Activated T-cell treated with anti-CD3 and anti-CD28 coated beads for 4 hours (primary cell): ENCODE measurements around the gene NFIA.
"Not testable (repeated sequence)": the region's sequence is repeated elsewhere in the genome, so short reads cannot be mapped to it uniquely, and the experiment has no call there.

Source experiments
- DNase-seq: peaks from one replicate; pipeline ENCODE4 v3.0.0-alpha.2; 2020

The NFIA gene

DNA sequence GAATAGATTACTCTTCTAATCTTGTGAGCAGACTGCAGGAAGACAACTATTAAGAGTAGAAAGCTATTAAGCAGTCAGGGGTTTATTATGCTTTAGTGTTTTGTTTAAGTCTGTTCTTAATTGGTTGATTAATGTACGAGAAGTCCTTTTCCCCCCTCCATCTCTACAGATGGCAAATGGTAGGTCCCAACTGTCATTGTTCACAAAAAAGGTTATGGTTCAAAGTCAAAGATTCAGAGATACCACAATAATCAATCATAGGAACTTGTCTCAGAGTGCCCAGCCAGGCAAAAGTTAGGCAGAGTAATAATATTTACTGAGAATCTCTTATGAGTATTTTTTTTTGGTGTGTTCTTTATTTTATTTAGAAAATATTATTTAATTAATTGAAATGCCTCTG is 26.8 kb downstream of the NFIA start:
- no peak for DNase-seq

DNA sequence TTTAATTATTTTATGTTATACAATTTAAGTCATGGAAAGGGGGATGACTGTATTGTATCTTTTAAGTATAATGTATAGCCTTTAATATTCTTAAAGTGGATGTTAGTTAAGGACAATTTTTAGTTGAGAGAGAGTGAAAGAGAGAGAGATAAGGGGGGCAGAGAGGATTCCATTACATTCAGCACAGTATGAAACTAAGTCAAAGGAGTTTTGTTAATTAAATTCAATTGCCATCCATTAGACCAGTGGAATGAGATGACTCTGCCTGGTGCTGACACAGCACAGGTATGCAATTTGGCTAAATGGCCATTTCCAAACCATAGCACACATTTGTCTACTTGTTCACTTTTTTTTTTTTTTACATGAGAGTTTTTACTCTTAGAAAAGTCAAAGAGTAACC is 27.5 kb downstream of the NFIA start:
- DNase-seq = no peak

DNA sequence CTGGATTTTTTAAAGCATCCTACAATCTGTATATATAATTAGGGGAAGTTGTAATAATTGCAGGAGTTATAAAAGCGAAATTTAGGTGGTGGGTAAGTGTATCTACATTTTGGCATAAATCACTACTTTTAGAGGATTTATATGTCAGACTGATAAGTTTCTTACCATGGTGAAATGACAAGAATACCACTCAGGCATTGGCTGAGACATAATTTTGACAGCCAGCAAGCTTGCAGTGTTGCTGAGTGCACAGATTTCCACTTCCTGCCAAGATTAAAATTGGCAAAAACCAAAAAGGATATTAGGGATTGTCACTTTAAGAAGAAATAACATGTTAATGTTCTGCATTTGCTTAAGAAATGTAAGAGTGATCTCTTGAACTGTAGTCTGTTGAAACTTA is 28.2 kb downstream of the NFIA start:
- DNase-seq = no peak

DNA sequence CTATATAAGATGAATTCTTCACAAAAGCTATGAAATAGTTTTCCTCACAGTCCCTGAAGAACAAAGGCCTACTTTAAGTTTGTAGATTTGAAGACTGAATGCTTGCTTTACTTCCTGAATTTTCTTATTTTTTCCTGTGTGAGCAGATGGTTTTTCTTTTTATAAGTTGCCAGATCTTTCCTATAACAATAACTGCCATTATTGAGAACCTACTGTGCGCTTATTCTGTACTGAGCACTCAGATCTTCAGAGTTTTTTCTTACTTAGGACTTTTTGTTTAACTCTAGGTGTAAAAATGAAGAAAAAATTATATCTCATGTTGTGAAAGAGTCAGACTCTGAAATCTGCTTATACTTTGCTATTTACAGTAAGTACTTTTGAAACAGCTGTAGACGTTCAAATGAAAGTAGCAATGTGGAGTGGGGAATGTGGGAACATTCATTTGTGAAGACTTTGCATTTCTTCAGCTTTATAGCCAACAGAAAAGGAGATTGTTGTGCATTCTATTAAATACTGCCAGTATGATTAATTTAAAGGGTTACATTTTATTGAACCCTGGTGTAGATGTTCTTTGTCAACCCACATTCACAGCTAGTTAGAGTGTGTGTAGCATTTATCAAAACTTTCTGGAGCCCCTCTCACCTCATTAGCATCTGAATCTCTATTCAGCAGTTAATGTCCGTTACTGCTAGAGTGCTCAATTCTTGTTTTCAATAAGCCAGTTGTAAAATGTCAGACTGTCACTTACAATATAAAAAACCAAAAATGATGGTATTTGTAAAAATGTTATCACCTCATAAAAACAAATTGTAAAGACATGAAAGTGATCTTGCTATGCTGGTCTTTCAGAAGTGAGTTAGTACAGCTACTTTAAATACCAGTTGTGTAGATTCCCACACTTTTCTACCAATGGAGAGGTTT is 29.0 kb downstream of the NFIA start:
- DNase-seq = no peak

DNA sequence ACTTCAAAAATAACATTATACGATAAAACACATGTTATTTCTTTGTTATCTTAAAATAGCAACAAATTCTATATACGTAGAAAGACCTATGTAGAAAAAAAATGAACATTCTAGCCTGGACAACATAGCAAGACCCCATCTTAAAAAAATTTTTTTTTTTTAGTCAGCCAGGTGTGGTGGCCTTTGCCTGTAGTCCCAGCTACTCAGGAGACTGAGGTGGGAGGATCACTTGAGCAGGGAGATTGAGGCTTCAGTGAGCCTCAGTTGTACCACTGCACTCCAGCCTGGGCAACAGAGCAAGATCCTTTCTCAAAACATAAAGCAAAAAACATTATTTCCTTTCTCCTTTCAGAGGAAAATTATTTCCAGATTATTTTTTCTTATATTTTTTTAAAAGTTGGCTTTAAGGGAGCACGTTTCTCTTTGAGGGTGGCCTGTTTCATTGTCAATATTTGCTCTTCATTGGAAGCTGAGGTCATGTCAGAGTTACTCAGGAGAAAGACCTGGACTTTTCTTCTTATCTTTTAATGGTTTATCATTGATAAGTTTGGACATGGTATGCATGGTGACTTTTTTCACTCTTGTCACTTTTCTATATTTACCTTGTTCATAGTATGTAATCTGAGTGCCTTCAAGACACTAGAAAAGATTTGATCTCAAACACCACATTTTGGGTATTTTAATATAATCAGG is 32.0 kb downstream of the NFIA start:
- no peak for DNase-seq

DNA sequence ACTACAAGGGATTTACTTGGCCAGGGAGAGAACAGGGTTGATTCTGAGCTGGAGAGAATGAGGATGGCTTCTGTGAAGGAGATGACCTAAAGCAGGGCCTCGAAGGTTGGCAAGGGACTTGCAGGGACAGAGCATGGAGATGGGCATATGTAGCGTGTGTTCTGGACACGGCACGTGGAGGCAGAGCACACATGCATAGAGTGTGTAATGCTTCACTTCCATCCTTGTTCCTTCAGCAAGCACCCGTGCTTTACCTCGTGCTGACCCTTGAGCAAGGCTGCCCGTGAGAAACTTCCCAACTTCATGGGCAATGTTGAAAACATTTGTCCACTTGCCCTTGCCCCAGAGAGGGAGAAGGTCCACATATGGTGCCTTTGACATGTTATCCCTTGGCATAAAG is 33.1 kb downstream of the NFIA start:
- DNase-seq = no peak

DNA sequence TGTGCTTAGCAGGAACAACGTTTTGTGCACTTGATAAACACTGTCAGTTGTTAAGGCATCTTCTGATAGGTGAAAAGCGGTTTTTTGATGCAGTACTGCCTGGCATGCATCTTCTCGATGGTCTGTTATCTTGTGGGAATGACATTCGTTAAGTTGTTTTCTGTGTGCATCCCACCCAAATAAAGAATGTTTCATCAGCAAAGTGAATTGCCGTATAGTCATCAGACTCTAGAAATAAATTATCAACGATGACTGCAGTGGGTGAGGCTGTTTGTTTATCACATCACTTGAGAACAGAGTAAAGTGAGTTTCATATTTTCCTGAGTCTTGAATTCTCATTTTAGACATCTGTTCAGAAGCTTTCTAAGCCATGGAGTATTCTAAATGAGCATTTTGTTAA is 34.1 kb downstream of the NFIA start:
- DNase-seq = no peak

DNA sequence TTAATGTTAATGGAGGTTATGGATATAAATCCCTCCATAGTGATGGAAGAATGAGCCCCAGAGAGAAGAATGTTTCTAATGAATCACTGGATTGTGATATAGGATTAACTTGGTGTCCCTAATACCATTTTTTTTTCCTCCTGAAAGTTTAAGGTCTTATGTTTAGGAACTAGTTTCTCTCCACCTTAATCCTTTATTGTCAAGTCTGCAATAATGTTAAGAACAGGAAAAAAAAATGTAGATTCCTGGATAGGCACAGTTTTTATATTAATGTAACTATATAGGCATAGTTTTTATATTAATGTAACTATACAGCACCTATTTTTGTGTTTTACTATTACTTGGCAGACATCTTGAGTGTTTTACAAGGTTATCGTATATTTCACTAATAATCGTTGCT is 34.9 kb downstream of the NFIA start:
- DNase-seq = no peak

DNA sequence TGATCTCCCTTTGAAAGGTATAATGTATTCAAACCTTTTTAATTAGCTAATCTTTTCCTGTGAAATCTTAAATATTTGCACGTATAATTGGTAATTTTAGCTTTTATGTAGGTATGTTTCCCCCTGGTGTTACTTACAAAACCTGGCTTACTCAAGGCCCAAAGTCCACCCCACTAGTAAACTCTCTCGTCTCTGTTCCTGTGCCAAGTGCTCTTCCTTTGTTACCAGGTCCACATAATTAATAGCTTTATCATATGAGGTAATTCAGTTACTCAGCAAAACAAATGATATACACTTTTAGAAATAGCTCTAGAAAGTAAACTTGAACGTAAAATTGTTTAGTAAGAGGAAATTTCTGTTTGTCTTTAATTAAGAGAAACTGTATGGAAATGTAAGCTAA is 36.7 kb downstream of the NFIA start:
- DNase-seq = no peak

DNA sequence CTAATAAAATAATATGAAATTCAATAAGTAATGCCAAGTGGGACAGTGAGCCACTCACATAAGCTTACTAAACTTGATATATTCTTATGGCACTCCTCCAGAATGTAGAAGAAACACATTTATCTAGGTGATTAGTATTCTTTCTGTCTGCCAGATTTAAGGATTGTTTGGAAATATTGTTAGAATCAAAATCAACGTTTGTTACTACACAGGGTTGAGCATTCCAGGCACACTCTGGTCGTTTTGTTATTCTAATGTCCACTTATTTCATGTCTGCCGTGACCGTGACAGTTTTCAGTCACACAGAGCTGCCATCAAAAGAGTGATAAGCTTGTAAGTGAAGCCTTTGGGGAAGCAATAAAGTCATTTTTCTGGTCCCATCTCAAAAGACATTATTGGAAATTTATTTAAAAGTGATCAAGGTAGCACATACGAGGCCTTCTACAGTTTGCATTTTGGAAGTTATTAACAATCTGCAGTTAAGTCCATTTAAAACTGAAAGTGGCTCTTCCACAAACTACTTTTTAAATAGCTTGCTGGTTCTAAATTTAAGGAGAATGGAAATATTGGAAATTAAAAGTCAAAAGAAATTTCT is 38.0 kb downstream of the NFIA start:
- no peak for DNase-seq

DNA sequence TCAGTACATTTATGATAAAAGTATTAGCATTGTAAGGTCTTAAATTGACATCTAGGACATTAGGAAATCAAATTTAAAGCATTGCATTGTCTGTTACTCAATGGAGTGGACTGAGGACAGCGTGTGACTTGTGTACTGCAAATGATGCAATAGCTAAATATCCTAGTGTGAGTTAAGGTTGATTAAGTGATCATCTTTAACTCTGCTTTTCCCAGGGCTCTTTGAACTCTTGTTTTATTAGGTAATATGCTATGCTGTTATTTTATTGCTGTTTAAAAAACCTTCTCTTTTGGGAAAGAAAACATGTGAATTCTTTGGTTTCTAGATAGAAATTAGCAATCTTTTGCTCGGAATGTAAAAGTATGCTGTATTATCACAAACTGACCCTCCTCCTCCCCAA is 38.6 kb downstream of the NFIA start:
- no peak for DNase-seq

DNA sequence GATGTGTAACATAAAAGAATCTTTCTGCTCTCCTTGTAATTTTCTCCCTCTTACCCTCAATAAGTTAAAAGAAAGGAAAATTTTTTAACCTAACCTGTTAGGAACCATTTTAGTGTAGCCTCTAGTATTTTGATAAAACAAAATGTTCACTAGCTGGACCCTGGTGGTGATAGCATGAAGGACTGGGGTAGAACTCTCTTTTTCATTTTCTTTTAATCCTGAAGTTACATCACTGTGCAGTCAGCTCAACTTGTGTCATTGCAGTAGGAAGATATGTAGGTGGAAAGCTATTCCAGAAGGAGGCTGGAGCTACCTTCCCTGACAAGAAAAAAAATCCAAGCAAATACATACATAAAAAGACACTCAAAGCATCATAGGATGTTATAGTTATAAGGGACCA is 39.3 kb downstream of the NFIA start:
- DNase-seq = no peak

DNA sequence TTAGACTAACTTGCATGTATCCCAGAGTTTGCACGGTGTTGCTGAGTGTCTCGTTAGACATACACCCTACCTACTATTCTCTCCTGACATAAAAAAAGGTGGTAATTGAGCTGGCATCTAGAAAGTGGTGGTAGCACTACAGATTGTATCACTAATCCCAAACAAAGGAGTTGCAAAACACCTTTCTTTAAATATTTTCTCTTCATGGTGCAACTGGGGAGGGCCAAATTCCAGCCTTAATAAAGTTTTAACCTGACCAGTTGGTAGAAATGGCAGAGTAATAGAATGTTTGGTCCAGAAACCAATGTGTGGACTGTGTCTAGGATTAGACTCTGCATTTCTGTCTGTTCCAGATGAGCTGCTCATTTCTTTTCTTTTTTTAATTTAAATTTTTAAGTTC is 40.0 kb downstream of the NFIA start:
- DNase-seq = no peak

DNA sequence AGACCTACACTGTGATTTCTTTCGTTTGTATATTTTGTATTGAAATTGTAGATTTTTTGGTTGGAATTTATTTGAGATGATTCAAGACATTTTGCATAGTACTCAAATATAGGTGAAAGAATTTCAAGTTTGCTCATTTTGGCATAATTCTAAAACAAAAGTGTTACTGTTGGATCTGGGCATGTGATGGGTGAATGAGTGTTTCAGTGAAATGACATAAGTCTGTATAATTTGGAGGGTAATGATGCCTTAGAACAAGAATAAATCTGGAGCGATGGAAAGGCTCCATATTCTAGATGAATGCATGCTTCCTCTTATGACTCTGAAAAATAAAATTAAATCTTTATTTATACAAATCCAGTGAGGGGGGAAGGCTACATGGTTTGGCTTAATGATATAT is 41.0 kb downstream of the NFIA start:
- DNase-seq = no peak

DNA sequence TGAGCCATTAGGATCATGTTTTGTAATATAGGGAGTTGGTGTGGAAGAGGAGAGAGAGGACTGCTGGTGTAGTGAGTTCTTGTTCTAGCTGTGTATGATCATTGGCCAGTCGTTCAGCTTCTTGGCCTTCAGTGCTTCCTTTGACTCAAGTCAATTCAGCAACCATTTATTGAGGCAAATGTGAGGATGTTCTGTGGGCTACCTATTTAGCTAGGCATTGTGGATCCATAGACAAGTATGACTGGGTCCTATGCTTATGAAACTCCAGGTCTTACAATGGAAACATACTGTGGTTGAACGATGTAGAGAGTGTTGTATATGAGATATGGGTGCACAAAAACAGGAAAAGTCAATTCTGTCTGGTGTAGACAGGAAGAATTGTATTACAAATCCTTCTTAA is 41.7 kb downstream of the NFIA start:
- no peak for DNase-seq

DNA sequence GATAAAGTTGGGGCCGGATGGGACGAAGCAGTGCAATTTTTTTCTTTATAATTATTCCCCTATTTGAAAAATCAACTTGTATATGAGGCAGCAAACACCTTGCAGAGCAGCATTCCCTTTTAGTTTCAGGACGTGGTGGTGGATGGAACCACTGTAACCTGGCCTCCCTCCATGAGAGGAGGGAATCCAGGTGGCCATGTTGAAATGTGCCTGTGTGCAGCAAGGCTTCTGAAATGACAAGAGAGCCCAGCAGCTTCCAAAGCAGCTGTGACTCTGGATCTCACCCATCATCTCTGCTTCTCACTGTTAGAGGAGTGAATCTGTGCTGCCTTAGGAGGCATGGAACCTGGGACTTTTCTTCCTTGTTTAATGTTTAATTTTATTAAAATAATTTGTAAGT is 42.3 kb downstream of the NFIA start:
- no peak for DNase-seq

DNA sequence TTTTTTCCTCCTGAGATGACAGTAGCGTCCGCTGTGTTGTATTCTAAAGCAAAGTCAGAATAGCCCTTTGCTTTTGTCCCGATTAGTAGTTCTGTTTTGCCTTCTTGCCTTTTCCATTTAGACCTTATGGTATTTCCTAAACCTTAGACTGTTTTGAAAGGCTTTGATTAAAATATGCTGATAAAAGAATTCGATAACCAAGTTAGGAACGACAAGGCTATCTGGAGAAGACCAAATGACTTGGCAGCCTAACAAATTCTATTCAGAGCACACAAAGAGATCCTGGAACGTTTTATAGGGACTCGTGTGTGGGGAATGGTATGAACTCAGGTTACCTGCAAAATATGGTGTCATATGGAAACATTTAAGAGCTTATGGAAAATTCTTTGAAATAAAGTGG is 42.9 kb downstream of the NFIA start:
- no peak for DNase-seq

DNA sequence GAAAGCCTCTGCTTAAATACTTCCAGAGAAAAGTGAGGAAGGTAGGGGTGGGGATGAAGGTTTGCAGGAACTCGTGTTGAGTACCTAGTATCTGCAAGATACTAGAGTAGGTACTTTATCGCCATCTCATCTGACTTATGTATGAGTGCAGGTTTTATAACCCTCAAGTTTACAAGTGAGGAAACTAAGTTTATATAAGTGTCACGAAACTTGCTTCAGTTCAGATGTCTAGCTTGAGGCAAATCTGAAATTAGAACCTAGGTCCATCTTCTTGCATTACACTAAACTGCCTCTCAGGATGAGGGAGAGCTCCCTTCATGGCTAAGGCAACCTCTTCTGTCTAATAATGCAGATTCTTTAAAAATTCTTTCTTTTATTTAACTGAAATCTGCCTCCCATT is 43.5 kb downstream of the NFIA start:
- DNase-seq = no peak

DNA sequence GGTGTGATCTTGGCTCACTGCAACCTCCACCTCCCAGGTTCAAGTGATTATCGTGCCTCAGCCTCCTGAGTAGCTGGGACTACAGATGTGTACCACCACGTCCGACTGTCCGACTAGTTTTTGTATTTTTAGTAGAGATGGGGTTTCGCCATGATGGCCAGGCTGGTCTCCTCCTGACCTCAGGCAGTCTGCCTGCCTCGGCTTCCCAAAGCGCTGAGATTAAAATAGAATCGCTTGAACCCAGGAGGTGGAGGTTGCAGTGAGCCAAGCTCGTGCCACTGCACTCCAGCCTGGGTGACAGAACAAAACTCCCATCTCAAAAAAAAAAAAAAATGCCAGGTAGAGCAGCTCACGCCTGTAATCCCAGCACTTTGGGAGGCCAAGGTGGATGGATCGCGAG is 44.5 kb downstream of the NFIA start:
- DNase-seq = not testable (repeated sequence)

DNA sequence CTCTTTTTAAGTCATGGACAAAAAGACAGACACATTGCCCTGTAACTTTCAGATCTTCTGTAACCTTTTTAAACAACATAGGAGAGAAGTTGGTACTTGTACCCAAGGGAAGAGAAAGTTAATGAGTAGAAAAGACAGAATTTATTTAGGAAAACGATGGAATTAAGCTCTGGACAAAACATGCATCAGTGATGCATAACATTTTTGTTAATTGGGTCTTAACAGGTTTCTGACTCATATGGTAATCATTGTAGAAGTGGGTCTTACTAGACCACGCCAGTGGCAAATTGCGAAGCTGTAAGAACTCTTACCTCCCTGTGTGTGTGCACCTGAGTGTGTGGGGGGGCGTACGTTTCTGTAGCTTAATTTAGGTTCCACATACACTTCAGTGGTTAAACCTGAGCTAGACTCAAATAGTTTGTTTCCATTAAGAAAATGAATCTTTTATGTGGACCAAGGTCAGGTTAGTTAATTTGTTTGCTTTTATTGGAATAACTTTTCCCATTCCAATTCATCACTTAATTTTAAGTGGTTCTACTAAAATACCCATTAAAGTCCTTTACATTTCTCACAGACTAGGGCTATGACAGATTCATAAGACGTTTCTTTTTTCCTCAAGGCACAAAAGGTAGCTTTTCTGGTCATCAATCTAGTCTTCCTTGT is 48.1 kb downstream of the NFIA start:
- DNase-seq = no peak

DNA sequence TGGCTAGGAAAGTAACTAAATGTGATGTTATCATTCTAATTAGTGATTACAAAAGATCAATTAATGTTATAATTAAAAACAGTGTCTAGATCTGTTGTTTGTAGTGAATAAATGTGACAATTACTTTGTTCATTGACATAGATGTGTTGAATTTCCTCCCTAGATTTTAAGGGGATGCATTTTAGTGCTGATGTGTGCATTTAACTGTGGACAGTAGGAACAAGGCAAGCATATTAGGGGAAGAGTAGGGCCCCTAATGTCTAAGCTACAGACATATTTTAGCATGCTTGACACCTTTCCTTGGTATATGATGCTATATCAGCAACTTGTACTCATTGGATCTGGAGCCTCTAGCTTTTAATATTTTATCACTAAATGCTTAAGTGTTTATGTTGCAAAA is 48.9 kb downstream of the NFIA start:
- no peak for DNase-seq

DNA sequence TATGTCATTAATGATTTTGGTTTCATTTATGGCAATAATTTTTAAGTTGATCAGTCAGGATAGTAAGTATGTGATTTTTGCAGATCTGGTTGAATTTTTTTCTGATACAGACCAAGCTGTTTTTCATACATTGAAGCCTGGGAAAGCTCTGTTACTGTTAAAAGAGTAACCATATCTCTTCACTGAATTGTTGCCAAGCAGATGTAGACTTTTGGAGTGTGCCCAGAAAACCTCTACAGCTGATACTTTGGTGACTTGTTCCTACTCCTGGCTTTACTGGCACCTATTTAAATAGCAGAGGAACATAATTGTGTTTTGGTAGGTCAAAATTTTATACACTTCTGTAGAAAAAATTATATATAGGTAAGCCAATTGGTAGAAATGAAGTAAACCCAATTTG is 49.4 kb downstream of the NFIA start:
- DNase-seq = no peak

DNA sequence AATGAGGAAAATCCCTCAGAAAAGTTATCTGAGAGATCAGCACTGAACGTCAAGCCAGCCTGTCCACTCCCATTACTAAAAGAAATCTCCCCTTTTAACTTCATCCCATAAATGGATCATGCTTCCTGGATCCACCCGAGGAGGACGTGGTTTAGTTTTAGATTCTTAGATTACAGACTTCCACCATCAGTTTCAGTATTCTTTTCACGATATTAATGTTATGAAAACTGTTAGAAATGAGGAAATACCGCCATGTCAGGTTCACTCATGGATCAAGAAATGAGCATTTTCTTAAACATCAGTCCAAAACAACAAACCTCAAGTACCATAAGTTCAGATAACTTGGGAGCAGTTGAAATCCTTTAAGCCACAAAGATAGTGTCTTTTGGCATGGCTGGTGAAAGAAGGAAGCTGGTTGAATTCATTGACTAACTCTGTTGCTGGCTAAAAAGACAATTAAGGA is 49.8 kb downstream of the NFIA start:
- DNase-seq = no peak
